ENCODE data around the gene ATP2B2.

The ATP2B2 gene

DNA sequence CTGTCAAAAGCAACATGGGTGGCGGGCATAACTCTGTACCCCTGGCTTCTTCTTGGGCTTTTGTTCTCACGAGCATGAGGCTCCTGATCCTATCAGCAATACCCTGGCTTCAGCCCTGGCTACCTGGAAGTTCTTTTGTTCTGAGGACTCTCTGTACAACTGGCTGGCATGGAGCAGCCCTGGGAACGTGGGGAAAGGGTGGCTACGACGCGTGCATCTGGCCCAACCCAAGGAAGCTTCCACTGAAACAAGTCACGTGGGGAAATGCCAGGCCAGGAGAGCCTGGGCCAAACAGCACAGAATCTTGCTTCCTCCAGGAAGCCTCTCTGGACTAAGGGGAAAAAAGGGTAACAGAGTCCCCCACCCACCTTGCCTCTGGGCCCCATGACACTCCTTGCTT is 22.7 kb upstream of the ATP2B2 start:
- DNase-seq: no peak

DNA sequence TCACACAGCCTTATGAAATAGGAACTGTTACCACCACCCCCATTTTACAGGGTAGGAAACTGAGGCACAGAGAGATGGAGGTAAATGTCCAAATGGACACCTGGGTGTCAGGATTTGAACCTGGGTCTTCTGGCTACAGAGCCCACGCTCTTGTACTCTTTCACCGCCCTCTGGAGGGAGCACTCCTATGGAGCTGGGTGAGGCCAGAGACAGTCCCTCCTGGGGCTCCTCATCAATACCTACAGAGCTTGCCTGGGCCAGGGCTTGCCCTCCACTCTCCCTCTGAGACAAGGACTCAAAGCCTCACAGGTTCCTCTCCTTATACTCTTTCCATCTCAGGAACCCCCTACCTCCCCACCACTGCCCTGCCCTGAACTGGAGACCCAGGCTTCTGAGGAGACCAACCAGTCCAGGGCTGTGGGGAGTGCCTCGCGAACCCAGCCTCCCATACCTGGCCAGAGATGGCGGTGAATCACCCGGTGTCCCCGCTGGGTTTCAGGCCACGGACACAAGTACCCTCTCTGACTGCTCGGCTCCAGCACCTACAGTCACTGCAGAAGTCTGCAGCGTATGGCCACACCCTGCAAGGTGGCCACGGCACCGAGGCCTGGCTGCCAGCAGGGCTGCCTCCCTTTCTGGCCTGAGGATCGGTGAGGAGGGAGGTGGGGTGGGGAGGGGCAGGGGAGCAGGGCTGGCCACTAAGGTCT is 22.1 kb upstream of the ATP2B2 start:
- DNase-seq: no peak

- DNase-seq: no peak
Observed at GRCh38 chr3:10526366-10526765, 21.0 kb upstream of the ATP2B2 start.

GRCh38 chr3:10524799-10525301 is 19.5 kb upstream of the ATP2B2 start:
- DNase-seq: no peak

DNA sequence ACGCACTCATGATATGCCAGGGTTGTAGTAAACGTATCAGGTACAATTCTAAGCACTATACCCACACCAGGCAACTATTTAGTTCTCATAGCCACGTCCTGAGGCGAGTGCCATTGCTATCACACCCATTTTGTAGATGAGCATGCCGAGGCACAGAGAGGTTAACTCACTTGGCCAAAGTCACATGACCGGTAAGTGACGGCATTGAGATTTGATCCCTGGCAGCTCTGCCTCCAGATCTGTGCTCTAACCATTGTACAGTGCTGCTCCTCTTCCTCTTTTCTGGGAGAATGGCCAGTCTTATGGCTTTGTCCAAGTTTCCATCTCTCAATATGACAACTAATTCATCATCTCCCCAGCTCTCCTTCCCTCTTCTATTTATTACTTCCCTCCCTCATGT is 18.9 kb upstream of the ATP2B2 start:
- DNase-seq: no peak

GRCh38 chr3:10523561-10523960 is 18.2 kb upstream of the ATP2B2 start:
- no peak for DNase-seq

- DNase-seq: no peak
Observed at GRCh38 chr3:10522646-10523303, 17.4 kb upstream of the ATP2B2 start.

GRCh38 chr3:10521772-10522441 is 16.5 kb upstream of the ATP2B2 start:
- DNase-seq: no peak

- no peak for DNase-seq
Observed at GRCh38 chr3:10520072-10520471, 14.7 kb upstream of the ATP2B2 start.

DNA sequence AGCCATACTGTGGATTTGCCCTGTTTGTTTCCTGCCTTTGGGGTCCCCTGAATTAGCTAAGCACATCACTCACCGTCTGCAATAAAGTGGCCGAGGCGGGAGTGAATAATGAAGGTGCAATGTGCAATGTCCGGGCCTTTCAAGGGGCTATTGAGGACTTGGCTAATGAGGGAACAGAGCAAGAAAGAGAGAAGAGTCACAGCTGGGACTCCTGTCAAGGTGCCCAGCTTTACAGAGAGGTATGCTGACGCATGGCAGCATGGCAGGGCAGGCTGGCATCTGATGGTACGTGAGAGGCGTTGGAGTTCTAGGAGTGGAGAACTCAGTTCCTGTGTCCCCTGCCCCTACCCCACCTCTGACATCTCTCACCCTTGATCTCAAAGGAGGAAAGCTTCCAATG is 13.8 kb upstream of the ATP2B2 start:
- no peak for DNase-seq

GRCh38 chr3:10518506-10519150 is 13.2 kb upstream of the ATP2B2 start:
- DNase-seq: peak in 1 of 2 experiments; percentile 29

DNA sequence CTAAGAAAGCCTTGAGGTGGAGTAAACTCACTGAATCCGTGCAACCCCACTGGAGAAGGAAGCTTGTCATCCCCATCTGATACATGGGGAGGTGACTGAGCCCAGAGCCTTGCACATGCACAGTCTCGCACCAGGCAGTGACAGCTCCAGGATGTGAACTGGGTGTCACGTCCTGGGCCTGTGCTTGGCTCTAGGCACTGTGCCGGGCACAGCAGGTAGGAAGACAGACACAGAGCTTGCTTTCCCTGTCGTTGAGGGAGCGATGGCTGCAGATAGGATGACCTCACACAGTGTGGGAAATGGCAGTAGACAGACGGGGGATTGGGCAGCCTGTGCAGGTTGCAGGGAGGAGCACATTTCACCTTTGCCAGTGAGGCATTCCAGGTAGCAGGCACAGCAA is 12.2 kb upstream of the ATP2B2 start:
- DNase-seq: no peak

DNA sequence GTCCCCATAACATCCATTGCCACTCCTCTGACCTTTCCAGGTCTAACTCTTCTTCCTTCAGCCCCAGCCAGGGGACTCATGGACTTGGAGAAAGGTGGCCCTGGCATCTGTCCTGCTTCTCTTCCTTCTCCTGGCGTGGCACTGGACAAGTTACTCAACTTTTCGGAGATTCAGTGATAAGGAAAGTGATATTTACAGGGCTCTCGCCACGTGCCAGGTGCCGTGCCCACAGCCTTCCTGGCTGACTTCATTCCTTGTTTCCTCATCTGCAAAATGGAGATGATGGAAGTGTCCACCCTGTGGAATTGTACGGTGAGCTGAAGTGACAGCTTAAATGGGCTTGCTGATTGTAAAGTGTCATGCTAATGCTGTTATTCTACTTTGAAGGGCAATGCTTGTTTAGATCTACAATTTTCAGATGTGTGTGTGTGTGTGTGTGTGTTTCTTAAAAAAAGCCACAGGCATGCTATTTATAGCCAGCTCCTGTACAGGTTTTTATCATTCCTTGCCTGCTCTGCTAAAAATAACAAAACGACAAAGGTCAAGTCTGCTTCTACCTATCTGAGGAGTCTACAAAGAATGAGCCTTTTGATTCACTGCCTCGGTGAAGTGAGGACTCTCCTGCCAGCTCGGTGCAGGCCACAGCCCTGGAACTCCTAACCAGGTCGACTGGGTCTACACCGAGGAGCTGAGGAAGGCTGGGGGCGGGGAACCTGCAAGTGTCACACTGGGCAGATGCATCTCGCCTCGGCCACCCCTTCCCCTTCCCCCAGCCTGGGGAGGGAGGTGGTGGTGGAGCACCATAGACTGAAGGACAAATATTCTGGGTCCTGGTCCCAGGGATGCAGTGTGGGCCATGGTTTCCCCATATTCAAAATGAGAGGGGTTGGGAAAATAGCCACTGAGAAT is 11.4 kb upstream of the ATP2B2 start:
- peak in 1 of 2 experiments; percentile 49 for DNase-seq

DNA sequence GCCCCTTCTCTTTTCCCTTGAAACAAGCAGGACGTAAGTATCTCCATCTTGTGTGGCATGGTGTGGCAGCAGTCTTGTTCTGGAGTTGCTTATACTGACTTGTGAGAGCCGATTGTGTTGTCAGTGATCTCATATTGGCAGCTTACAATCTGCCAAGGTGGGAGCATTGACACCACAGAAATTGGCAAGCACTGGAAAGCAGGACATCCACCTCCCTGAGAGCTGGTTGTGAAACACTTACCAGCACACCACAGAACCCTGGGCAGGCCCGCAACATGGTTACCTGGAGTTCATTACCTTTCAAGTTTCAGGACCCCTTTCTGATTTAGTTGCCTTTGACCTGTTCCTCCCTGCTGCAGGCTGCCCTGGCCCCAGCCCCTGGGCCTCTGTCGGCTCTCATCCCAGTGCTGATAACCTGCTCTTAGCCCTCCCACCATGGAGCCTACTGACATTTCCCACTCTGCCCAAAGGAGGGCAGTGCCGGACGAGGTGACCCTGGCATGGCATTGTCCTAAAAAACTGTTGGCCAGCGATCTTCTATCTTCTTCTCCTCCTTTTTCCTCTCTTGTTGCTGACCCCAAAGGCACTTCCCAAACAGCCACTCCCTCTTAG is 10.6 kb upstream of the ATP2B2 start:
- no peak for DNase-seq

- no peak for DNase-seq
Observed at GRCh38 chr3:10515396-10515795, 10.0 kb upstream of the ATP2B2 start.

DNA sequence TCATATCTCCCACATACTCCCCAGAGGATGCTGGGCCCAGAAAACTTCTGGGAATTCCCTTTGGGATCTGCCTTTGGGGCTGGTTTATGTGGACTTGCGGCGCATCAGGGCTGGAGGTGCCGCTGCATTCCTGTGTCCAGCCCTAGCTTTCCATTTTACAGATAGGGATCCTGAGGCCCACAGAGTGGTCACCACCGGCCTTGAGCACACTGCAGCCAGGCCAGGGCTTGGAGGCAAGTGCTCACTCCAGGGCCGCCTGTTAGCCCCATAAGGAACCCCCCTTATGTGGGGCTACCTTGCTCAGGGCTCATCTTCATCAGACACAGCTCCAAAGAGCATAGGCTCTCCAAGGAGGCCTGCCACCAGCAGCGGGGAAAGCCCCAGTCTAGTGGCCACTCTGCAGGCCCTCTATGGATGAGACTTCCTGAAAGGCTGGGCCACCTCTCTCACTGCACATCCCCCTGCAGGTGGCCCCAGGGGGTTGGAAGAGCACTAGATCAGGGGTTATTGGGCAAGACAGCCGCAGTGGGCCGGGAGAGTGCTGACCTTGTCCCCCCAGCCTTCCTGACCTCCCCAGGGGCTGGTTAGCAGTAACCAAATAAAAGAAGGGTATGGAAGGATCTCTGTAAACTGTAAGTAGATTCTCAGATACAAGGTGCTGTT is 9.2 kb upstream of the ATP2B2 start:
- DNase-seq: no peak

DNA sequence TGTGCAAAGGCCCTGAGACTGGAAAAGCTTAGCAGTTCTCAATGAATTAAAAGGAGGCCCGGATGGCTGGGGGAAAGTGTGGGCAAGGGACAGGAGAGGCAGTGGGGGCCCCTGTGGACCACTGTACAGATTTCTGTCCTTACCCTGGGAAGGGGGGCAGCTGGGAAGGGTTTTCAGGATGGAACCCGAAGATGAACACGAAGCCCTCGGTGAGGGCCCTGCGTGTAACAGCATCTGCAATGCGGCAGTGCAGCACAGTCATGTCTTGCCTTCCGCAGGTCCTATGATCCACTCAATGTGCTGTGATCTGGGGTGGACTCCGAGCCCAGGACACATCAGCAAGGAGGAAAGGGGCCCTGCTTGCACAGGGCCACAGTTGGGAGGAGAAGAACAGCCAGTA is 7.9 kb upstream of the ATP2B2 start:
- DNase-seq: no peak

DNA sequence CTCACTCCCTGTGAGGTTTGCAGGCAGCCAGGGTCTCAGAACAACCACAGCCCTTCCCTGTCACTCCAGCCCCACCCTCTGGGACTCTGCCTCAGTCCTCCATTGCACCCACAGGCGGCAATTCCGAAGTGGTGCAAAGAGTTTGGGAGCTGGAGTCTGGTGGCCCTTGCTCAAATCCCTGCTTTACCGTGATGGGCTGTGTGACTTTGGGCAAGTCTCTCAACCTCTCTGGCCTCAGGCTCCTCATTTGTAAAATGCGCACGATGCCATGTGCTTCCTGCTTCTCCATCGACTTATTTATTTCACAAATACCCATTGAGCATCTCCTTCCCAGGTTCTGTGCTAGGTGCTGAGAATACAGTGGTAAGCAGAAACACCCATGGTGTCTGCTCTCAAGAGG is 7.3 kb upstream of the ATP2B2 start:
- DNase-seq: no peak

GRCh38 chr3:10511809-10512494 is 6.6 kb upstream of the ATP2B2 start:
- DNase-seq: no peak

DNA sequence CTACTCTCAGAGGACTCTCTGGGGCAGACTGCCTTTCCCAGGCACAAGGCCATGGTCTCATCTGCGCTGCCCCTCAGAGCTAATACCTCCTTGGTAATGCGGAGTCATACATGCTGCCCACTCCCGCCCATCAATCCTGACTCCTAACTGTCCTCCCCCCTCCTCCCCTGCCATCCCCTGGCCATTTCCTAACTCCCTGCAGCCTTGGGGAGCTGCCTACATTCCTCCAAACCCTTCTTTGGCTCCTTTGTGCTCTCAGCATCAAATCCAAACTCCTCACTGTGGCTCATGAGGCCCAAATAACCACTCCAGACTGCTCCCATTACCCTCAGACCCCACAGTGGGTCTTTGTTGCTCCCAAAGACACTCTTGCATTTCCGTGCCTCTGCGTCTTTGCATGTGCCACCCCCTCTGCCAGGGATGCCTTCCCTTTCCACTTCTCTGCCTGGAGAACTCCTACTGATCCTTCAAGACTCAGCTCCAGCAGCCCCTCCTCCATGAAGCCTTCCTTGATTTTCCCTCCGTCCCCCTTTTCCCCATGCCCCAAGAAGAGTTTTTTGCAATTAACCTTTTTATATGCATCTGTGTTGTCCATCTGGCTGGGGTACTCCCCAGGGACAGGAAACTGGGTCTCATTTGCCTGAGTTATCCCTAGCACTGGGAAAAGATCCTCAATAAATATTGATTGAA is 5.5 kb upstream of the ATP2B2 start:
- DNase-seq: no peak

All from NCI-H526 (cell line).